ENCODE results near the gene PCDHGB4.

- TF ChIP-seq CTCF (IDR thresholded peaks at IDR 0.05; ENCODE audit: borderline replicate concordance, extremely low read depth, low read length, poor library complexity, severe bottlenecking) (no peak), EZH2 (IDR thresholded peaks at IDR 0.05; ENCODE audit: borderline replicate concordance, low read depth, low read length, severe bottlenecking) (no peak)
These were observed 43.0 kb downstream of the PCDHGB4 start, which contains the start of gene PCDHGA12 for GRCh38 chr5:141430332-141431113.

All from DND-41 (cell line).